Measurements from ENCODE around the gene TFCP2.

- no peak for TF ChIP-seq GABPA (IDR thresholded peaks at IDR 0.05; ENCODE audit: low read depth, low read length)
- TF ChIP-seq GABPA (CRISPR knock-in tag; IDR thresholded peaks at IDR 0.05; ENCODE audit: low read depth): no peak
- no peak for TF ChIP-seq EZH2 (conservative IDR thresholded peaks at IDR 0.05; ENCODE audit: low read depth, low read length)
- TF ChIP-seq KLF16 (CRISPR knock-in tag; IDR thresholded peaks at IDR 0.05): no peak
- no peak for TF ChIP-seq TARDBP (CRISPR knock-in tag; IDR thresholded peaks at IDR 0.05)
- no peak for TF ChIP-seq CCAR2 (optimal IDR thresholded peaks at IDR 0.05; ENCODE audit: low read depth, low read length)
- TF ChIP-seq, protein P1, sequence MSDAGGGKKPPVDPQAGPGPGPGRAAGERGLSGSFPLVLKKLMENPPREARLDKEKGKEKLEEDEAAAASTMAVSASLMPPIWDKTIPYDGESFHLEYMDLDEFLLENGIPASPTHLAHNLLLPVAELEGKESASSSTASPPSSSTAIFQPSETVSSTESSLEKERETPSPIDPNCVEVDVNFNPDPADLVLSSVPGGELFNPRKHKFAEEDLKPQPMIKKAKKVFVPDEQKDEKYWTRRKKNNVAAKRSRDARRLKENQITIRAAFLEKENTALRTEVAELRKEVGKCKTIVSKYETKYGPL (CRISPR knock-in tag; IDR thresholded peaks at IDR 0.05): no peak
- TF ChIP-seq, protein P2, sequence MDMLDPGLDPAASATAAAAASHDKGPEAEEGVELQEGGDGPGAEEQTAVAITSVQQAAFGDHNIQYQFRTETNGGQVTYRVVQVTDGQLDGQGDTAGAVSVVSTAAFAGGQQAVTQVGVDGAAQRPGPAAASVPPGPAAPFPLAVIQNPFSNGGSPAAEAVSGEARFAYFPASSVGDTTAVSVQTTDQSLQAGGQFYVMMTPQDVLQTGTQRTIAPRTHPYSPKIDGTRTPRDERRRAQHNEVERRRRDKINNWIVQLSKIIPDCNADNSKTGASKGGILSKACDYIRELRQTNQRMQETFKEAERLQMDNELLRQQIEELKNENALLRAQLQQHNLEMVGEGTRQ (IDR thresholded peaks at IDR 0.05; ENCODE audit: low read depth, low read length): no peak
- TF ChIP-seq, protein P2 (CRISPR knock-in tag; IDR thresholded peaks at IDR 0.05; ENCODE audit: borderline replicate concordance): no peak
- TF ChIP-seq ZNF10 (CRISPR knock-in tag; IDR thresholded peaks at IDR 0.05; ENCODE audit: borderline replicate concordance, low read depth): no peak
Measured at GRCh38 chr12:51049525-51049924, 123.4 kb downstream of the TFCP2 start.

All from HepG2 (cell line).